SK-N-MC (cell line): ENCODE data around the gene GDE1.

Experiments used
- EZH2 ChIP-seq: fragments of 200-600 bp; sonication (generic); IDR thresholded peaks from one replicate; pipeline ENCODE4 v1.6.1; 2017; ENCODE audit warnings: antibody characterized with exemption
- FOXP2 ChIP-seq: optimal IDR thresholded peaks from 2 replicates; pipeline ENCODE3; 2011; ENCODE audit warnings: mild to moderate bottlenecking, moderate library complexity; ENCODE audit not compliant: insufficient read depth; ENCODE audit errors: extremely low read length, control extremely low read depth
- POLR2AphosphoS5 ChIP-seq: IDR thresholded peaks from 2 replicates; pipeline ENCODE4 v1.6.1; 2012; ENCODE audit warnings: mild to moderate bottlenecking, low read depth, low read length, borderline replicate concordance

- TF ChIP-seq EZH2 (no peak), POLR2AphosphoS5 (no peak), FOXP2 (no peak)
Observed at GRCh38 chr16:19512297-19512696, 9.6 kb downstream of the GDE1 start.
